ENCODE measurements around the gene MYO3B. TPM values are rescaled to one million over a fixed set of nuclear protein-coding genes. Genes with fewer than 3 reads are reported as not detected.
"Not testable (repeated sequence)": the region's sequence is repeated elsewhere in the genome, so short reads cannot be mapped to it uniquely, and the experiment has no call there.

The MYO3B gene
- total and polyA plus RNA-seq, 5 donors = not detected

DNA sequence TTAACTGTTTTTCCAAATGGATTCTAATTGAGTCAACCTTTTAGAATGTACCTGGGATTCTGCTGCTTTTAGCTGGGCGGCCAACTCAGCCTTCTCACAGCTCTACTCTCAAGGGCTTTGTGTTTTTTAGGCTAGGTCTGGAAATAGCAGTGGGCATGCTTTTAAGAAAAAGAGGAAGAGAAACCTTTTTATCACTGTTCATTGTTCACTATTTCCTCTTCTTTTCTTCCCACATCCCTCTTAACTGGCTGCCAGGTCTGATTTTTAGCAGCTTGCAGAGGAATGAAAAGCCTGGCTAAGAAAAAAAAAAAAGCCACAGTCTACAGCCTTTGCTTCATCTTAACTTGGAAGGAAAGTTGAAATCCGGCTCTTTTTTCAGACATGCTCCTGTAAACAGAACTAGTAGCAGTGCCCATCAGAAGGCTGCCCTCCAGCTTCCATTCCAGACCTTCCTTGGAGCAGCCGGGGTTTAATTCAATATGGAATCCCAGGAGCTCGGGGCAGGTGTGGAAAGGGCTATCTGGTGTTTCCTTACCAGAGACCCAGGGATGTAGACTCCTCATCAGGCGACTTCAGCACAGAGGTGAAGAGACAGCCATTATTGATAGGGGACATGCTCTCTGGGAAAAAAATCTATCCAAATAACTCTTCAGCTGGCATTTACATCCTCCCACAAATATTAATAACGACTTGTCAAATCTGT is 230.7 kb downstream of the MYO3B start:
- 26% methylated on average over 6 of the region's 6 CpGs for WGBS
- H3K4me1 ChIP-seq (ENCODE audit: control insufficient read depth, insufficient read depth, low read length) = no peaks in the 10 kb centered on the region
- H3K27ac ChIP-seq (ENCODE audit: low read length) = no peak overlapping the region
- H3K4me3 ChIP-seq (ENCODE audit: low read length) = no peak overlapping the region
- H3K27me3 ChIP-seq (ENCODE audit: control insufficient read depth, insufficient read depth) = peaks cover 1% of the 10 kb centered on the region
- ATAC-seq (no peak), DNase-seq (no peak)
- intact Hi-C loops (cut with DNase I) = loop anchor here in 3 of 4 donors (5.0 to 10.0 kb wide), 2 partner anchors 404 to 406 kb away; partner anchors contain the start of gene GAD1 (in 1 of the 3)
- H3K9me3 ChIP-seq (ENCODE audit: control insufficient read depth, low read length) = no peaks in the 10 kb centered on the region

DNA sequence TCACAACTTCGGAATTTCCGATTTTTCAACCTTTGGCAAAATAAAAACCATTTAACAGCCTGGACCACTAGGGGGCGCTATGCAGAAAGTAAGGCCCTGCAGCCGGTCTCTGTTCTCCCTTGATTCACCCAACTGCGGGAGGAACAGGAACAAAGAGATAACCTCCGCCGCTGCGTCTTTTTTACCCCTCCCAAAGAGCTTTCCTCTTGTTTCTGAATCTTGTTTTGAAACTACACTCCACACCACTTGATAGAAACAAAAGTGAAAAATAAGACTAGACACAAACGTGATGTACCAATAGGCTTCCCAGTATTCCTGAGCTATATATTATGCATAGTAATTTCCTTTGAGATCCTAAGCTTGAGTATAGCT is 231.2 kb downstream of the MYO3B start:
- Histone ChIP-seq H3K4me1 (ENCODE audit: control insufficient read depth, insufficient read depth, low read length) (no peaks in the 10 kb centered on the region), H3K4me3 (ENCODE audit: low read length) (no peak overlapping the region), H3K27ac (ENCODE audit: low read length) (no peak overlapping the region), H3K9me3 (ENCODE audit: control insufficient read depth, low read length) (no peaks in the 10 kb centered on the region), H3K27me3 (ENCODE audit: control insufficient read depth, insufficient read depth) (no peaks in the 10 kb centered on the region)
- intact Hi-C loops (cut with DNase I) = loop anchor here in 3 of 4 donors (5.0 to 10.0 kb wide), 2 partner anchors 403 to 406 kb away; partner anchors contain the start of gene GAD1 (in 1 of the 3)
- 2% methylated on average over 9 of the region's 9 CpGs for WGBS
- DNase-seq = peak; percentile 64 to 84 (median 70)
- peak in 1 of 2 donors; percentile 62 for ATAC-seq

DNA sequence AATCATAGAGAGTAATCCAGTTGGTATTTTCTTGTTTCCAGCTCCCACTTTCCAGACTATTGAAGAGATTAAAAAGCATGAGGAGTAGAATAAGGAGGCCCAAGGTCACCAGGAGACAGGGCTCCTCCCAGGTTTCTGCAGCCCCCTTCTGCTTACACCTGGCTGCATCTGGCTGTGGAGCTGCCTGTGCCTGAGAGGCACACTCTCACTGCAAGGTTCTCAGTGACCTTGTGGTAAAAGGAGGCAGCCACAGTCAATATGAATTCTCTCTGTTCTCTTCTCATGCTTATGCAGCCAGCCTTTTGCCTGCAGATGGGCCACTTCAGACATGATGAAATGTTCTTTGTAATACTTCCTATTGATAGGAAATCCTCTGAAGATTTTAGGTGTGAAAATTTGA is 233.7 kb downstream of the MYO3B start:
- intact Hi-C loops (cut with DNase I) = no loop called here
- DNase-seq = no peak
- Histone ChIP-seq H3K4me1 (ENCODE audit: control insufficient read depth, insufficient read depth, low read length) (no peaks in the 10 kb centered on the region), H3K9me3 (ENCODE audit: control insufficient read depth, low read length) (no peaks in the 10 kb centered on the region), H3K27ac (ENCODE audit: low read length) (no peak overlapping the region), H3K27me3 (ENCODE audit: control insufficient read depth, insufficient read depth) (no peaks in the 10 kb centered on the region), H3K4me3 (ENCODE audit: low read length) (no peak overlapping the region)
- ATAC-seq = no peak

DNA sequence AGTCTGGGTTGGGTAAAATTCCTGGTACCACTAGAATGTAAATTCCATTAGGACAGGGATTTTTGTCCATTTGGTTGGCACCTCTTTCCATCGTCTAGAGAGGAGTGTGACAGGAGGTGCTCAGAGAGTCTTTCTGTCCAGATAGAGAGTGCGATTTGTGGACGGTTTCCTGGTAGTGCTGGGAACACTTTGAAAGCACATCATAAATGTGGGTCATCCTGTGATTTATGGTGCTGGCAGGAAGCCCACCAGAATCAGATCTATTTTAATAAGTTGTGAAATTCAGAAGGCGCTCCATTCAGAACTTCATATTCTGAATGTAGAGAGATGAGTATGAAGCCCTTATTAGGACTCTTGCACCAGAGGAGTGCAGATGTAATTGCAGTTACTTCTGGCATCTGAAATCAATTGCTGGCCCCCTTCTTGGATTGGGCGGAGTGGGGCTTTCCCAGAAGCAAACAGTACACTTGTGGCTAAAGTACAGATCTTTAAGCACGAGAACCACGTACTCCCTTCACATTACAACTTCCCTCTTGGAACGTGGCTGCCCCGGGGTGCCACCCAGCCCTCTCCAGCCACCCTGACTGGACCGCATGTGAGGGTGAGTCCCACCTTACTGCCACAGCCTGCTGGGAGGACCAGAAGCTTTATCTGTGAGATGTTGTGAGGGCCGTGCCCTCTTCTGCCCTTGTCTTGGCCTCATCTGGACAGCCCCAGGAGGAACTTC is 243.2 kb downstream of the MYO3B start:
- Histone ChIP-seq H3K4me1 (ENCODE audit: control insufficient read depth, insufficient read depth, low read length) (no peaks in the 10 kb centered on the region), H3K4me3 (ENCODE audit: low read length) (no peak overlapping the region), H3K9me3 (ENCODE audit: control insufficient read depth, low read length) (no peaks in the 10 kb centered on the region), H3K27ac (ENCODE audit: low read length) (no peak overlapping the region), H3K27me3 (ENCODE audit: control insufficient read depth, insufficient read depth) (no peaks in the 10 kb centered on the region)
- DNase-seq (no peak), ATAC-seq (no peak)
- WGBS = 60% methylated on average over 11 of the region's 11 CpGs
- intact Hi-C loops (cut with DNase I) = no loop called here

DNA sequence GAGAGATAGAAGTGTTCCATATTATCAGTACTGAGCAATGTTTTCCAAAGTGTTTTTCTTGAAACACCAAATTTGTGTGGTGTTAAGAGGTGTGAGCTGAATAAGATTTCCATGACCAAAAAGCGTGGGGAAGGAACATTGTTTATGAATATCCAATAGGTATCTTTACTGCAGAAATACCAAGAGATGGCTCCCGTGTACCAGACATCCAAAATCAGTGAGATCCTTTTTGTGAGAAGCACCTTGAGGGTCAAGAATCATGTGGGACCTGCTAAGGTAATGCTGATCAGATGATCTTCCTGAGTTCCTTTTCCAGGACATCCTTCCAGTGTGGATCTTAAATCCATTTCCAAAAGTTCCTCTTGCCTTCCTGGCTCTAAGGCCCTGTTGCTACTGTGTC is 246.0 kb downstream of the MYO3B start:
- ATAC-seq = no peak
- WGBS = 84% methylated on average over 2 of the region's 2 CpGs
- H3K27me3 ChIP-seq (ENCODE audit: control insufficient read depth, insufficient read depth) = no peaks in the 10 kb centered on the region

DNA sequence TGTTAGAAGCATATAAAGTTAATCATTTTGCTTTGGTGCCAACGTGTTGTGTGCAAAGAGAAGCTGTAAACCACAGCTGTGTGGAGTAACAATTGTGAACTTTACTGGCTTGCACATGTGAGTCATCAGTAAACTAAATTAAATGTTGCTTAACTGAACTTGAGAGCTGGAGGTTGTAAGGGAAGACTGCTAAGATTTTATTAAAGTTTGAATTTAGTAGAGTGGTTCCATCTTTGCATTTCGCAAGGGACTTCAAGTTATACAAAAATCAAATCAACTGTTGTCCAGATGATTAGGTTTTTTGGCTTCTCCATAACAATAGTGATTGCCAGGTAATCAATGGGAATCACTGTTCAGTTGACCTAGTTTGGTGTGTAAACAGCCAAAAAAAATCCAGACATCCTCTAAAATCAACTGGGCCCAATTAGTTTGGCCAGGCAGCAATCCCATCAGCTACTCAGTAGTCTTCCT is 247.4 kb downstream of the MYO3B start:
- Histone ChIP-seq H3K27me3 (ENCODE audit: control insufficient read depth, insufficient read depth) (no peaks in the 10 kb centered on the region), H3K4me1 (ENCODE audit: control insufficient read depth, insufficient read depth, low read length) (no peaks in the 10 kb centered on the region), H3K4me3 (ENCODE audit: low read length) (no peak overlapping the region), H3K9me3 (ENCODE audit: control insufficient read depth, low read length) (no peaks in the 10 kb centered on the region), H3K27ac (ENCODE audit: low read length) (no peak overlapping the region)
- 69% methylated on average over 2 of the region's 2 CpGs for WGBS
- DNase-seq (no peak), ATAC-seq (no peak)
- intact Hi-C loops (cut with DNase I) = no loop called here

More for the DNA sequence above, 246.0 kb downstream of the MYO3B start:
- Histone ChIP-seq H3K27ac (ENCODE audit: low read length) (no peak overlapping the region), H3K4me3 (ENCODE audit: low read length) (no peak overlapping the region), H3K9me3 (ENCODE audit: control insufficient read depth, low read length) (no peaks in the 10 kb centered on the region), H3K4me1 (ENCODE audit: control insufficient read depth, insufficient read depth, low read length) (no peaks in the 10 kb centered on the region)
- intact Hi-C loops (cut with DNase I) = no loop called here
- no peak for DNase-seq

DNA sequence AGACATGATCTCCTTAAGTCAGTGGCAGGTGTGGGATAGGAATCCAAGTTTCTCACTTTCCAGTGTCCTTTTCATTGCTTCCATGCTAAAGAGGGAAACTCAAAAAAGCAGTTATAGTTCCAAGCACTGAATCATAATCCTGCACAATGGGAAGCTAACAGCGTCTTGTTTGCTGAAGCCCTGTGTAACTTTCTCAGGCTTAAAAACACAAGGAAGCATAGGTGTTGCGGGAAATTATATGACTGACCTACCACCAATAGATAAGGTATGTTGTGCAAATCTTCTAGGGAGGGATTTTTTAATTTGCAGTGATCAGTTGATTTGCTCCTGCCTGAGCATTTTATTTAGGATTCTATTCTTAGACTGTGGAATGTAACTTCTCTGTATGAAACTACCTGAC is 250.9 kb downstream of the MYO3B start:
- intact Hi-C loops (cut with DNase I) = no loop called here
- no peak for ATAC-seq
- Histone ChIP-seq H3K4me1 (ENCODE audit: control insufficient read depth, insufficient read depth, low read length) (no peaks in the 10 kb centered on the region), H3K9me3 (ENCODE audit: control insufficient read depth, low read length) (no peaks in the 10 kb centered on the region), H3K27ac (ENCODE audit: low read length) (no peak overlapping the region), H3K27me3 (ENCODE audit: control insufficient read depth, insufficient read depth) (no peaks in the 10 kb centered on the region), H3K4me3 (ENCODE audit: low read length) (no peak overlapping the region)
- no peak for DNase-seq
- WGBS = 73% methylated on average over 2 of the region's 2 CpGs

DNA sequence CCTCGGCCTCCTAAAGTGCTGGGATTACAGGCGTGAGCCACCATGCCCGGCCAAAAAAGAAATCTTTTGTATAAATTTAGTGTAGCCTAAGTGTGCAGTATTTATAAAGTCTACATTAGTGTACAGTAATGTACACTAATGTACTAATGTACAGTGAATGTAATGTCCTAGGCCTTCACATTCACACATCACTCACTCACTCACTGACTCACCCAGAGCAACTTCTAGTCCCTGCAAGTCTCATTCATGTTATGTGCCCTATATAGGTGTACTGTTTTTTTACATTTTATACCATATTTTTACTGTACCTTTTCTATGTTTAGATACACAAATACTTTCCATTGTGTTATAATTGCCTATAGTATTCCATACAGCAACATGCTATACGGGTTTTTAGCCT is 254.9 kb downstream of the MYO3B start:
- DNase-seq (no peak), ATAC-seq (no peak)
- H3K27me3 ChIP-seq (ENCODE audit: control insufficient read depth, insufficient read depth) = no peaks in the 10 kb centered on the region
- no peaks in the 10 kb centered on the region for H3K9me3 ChIP-seq (ENCODE audit: control insufficient read depth, low read length)
- H3K4me1 ChIP-seq (ENCODE audit: control insufficient read depth, insufficient read depth, low read length) = no peaks in the 10 kb centered on the region
- H3K27ac ChIP-seq (ENCODE audit: low read length) = no peak overlapping the region
- 95% methylated on average over 4 of the region's 4 CpGs for WGBS
- no peak overlapping the region for H3K4me3 ChIP-seq (ENCODE audit: low read length)
- intact Hi-C loops (cut with DNase I) = no loop called here

DNA sequence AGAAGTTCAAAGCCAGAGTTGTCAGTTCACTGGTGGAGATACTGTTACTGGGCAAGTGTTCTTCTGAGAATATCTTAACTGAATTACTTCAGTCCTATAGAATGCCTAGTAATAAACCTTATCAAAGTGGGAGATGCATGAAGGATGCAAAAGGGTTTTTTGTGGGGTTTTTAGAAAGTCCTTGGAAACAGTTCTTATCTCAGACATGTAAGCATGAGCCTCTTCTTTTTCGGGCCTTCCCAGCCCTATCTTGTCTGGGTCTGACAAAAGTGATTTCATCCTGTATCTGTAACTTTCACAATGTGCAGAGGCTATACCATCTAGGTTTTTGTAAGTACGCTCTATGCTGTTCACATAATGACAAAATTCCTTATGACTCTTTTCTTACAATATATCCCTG is 255.5 kb downstream of the MYO3B start:
- H3K4me3 ChIP-seq (ENCODE audit: low read length) = no peak overlapping the region
- WGBS = 56% methylated on average over 2 of the region's 2 CpGs
- H3K4me1 ChIP-seq (ENCODE audit: control insufficient read depth, insufficient read depth, low read length) = no peaks in the 10 kb centered on the region
- intact Hi-C loops (cut with DNase I) = no loop called here
- H3K27me3 ChIP-seq (ENCODE audit: control insufficient read depth, insufficient read depth) = no peaks in the 10 kb centered on the region
- H3K27ac ChIP-seq (ENCODE audit: low read length) = no peak overlapping the region
- DNase-seq = no peak
- H3K9me3 ChIP-seq (ENCODE audit: control insufficient read depth, low read length) = no peaks in the 10 kb centered on the region
- no peak for ATAC-seq

DNA sequence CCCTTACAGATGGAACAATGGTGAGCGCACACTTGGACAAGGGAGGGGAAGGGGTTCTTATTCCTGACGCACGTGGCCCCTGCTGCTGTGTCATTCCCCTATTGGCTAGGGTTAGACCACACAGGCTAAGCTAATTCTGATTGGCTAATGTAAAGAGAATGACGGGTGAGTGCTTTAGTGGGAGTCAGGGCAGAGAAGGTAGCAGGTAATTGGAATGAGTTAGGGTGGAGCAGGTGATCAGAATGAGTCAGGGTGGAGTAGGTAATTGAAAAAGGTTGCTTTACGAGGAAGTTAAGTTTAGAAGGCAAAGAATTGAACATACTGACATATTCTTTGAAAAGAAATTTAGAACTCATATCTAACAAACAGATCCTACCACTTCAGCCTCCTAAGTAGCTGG is 256.4 kb downstream of the MYO3B start:
- intact Hi-C loops (cut with DNase I); H3K4me1 ChIP-seq (ENCODE audit: control insufficient read depth, insufficient read depth, low read length); DNase-seq; H3K9me3 ChIP-seq (ENCODE audit: control insufficient read depth, low read length); H3K27me3 ChIP-seq (ENCODE audit: control insufficient read depth, insufficient read depth); H3K27ac ChIP-seq (ENCODE audit: low read length); H3K4me3 ChIP-seq (ENCODE audit: low read length); ATAC-seq: not testable (repeated sequence)
- 87% methylated on average over 5 of the region's 5 CpGs for WGBS

DNA sequence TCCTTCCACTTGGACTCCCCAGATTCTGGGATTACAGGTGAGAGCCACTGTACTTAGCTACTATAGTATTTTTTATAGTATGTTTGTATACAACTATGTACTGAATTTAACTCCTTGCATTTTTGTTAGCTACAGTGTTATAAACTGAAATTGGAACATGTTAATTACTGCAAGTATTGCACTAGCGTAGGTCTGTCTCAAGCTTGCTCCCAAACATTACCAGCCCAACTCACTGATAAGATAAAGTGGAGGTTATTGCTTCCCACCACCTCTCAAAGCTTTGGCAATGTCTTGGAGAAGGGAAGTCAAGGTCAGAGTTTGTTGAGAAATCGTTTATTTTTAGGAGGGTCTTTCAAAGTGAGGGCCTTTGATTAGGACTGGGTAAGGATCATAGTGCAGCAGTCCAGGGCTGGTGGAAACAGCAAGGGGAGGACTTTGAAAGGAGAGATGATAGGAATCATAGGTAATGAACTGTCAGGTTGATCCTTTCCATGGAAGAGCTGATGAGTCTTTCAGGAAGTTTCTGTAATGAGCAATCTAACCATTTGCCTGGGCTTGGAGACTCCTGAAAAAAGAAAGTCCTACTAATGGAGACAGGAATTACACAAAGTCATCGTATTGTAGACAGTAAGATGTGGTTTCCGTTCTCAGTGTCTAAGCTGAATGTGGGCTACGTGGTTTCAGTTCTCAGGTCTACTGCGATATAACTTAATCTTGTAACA is 257.1 kb downstream of the MYO3B start:
- no peak overlapping the region for H3K27ac ChIP-seq (ENCODE audit: low read length)
- WGBS = 67% methylated on average over 6 of the region's 6 CpGs
- no peaks in the 10 kb centered on the region for H3K9me3 ChIP-seq (ENCODE audit: control insufficient read depth, low read length)
- intact Hi-C loops (cut with DNase I) = no loop called here
- H3K4me3 ChIP-seq (ENCODE audit: low read length) = no peak overlapping the region
- no peaks in the 10 kb centered on the region for H3K27me3 ChIP-seq (ENCODE audit: control insufficient read depth, insufficient read depth)
- H3K4me1 ChIP-seq (ENCODE audit: control insufficient read depth, insufficient read depth, low read length) = no peaks in the 10 kb centered on the region
- DNase-seq = no peak
- ATAC-seq = no peak

All from right cardiac atrium (tissue), 5 donors.